GM18526 (cell line): ENCODE results near the gene RNF121.

ENCODE experiments used
- POLR2A ChIP-seq: IDR thresholded peaks from 3 replicates; pipeline ENCODE4 v1.6.1; 2011; ENCODE audit not compliant: insufficient read length; ENCODE audit errors: extremely low read depth

Gene RNF121

DNA sequence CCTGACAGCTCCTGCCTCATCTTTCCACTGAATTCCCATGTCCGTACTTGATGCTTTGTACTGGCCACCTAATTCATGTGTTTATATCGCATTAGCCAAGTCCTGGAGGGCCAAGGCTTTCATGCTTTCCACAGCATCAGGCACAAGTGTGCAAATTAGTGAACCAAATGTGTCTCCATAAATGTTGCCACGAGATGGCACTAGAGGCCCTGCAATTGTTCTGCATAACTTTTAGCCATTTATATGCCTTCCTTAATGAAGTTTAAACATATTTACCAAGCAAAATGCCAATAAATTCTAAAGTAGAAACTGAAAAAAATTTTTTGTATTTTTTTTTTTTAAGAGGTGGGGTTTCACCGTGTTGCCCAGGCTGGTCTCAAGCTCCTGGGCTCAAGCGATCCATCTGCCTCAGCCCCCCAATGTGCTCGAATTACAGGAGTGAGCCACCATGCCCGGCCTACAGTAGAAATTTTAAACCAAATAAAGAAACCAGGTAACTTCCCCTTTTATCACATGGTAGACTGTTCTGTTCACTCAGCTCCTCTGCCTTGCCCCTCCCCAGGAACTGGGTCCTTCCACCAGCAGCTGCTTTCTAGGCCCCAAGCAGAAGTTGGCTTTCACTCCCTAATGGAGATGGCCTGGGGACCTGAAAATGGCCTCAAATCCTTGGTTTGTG lies 49.0 kb downstream of the RNF121 start:
- TF ChIP-seq POLR2A: no peak

DNA sequence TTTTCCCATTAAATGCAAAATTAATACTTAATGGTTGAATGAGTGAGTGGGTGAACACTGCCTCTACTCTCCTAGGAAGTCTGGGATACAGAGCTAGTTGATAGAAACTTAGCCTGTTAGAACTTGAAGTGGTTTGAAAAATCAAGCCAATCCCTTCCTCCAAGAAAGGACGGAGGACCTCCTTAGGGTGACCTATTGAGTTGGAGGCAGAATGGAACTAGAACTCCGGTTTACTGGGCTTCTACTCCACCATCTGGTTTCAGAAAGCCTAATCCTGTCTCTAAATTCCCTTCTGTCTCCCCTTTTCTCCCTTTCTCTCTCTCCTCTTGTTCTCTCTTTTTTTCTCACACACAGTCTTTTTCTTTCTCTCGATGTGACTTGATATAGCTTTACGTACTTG lies 50.2 kb downstream of the RNF121 start:
- no peak for TF ChIP-seq POLR2A

DNA sequence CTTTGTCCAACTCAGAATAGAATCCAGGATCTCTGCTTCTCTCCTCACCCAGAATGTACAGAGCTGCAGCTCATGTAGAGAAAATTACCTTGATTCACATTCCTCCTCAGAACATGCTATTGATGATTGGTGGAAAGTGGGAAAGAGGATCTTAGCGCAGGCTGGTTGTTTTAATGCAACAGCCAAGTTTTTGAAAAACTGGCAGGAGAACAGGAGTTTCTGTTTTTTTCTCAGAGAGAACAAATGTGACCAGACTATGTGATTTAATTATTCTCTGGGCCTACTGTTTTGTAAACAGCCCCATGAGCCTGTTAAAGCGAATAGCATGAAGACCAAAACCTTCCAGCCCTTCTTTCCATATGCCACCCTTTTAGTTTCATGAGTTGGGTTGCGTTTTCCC lies 50.8 kb downstream of the RNF121 start:
- no peak for TF ChIP-seq POLR2A

DNA sequence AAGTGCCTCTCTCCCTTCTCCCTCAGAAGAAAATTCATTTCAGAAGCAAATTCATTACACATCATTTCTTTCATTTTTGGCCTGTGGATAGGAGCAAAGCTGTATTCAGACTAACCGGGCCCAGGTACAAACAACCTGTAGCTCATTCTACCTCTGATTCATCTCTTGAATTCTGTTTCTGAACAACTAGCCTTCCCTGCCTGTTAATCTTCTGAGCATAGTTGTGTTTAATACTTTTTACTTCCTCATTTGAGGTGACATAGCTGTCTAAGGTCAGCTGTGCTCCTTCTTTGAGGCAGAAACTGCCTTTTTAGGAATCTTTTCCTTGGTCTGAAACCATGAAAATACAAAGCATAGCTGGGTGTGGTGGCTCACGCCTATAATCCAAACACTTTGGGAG lies 57.3 kb downstream of the RNF121 start:
- TF ChIP-seq POLR2A: no peak

DNA sequence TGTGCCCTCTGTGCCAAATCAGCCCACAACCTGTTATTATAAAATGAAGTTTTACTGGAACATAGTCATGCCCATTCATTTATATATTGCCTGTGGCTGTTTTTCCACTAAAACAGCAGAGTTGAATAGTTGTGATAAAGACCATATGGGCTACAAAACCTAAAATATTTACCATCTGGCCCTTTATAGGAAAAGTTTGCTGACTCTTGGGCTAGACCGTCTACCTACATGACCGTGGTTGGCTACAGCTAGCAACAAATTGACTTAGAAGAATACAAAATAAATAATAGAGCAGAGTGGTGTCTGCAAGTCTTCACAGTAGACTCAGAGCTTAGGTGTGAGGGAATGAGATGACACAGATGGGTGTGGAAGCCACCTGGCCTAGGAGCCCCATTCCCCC lies 58.7 kb downstream of the RNF121 start:
- TF ChIP-seq POLR2A: no peak

DNA sequence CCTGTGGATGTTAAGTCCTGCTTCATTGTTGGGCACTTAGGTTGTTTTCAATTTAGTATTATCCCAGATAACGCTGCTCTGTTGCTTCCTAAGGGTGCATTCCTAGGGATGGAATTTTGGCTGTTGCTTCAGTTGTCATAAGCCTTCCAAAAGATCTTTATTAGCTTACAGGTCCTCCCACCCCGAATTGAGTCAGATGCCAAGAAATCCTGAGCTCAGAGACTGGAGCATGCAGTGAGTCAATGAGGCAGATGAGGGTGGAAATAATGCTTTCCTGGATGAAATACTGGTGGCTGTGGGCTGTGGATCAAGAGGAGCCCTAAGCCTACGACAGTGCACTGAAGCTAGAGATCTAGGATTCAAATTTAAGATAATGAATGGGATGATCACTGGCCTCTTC lies 59.2 kb downstream of the RNF121 start:
- TF ChIP-seq POLR2A: no peak

DNA sequence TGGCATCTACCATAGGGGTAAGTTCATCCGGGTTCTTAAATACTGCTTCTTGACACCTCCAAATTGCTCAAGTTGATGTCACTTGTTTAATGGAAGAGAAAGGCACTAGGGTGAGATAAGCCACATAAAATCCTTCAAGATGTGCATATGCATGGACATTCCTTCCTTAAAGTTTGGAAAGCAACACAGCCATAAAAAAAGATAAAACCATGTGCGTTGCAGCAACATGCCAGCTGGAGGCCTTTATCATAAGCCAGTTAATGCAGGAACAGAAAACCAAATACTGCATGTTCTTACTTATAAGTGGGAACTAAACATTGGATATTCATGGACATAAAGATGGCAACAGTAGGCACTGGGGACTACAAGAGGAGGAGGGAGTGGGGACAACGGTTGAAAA lies 61.9 kb downstream of the RNF121 start:
- TF ChIP-seq POLR2A: no peak

DNA sequence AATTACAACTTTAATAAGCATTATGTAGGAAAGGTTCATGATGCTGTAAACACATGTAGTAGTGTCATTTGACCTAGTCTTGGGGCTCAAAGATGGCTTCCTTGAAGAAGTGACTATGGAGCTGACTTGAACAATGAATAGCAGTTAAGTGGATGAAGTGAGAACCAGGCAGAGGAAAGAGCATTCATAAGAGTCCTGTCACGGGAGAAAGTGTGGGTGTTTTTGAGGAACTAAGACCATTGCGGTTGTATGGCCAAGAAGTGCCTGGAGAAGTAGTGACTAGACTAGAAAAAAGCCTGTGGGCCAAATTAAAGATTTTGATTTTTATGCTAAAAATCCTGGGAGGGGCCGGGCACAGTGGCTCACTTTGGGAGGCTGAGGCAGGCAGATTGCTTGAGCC lies 62.6 kb downstream of the RNF121 start:
- no peak for TF ChIP-seq POLR2A

DNA sequence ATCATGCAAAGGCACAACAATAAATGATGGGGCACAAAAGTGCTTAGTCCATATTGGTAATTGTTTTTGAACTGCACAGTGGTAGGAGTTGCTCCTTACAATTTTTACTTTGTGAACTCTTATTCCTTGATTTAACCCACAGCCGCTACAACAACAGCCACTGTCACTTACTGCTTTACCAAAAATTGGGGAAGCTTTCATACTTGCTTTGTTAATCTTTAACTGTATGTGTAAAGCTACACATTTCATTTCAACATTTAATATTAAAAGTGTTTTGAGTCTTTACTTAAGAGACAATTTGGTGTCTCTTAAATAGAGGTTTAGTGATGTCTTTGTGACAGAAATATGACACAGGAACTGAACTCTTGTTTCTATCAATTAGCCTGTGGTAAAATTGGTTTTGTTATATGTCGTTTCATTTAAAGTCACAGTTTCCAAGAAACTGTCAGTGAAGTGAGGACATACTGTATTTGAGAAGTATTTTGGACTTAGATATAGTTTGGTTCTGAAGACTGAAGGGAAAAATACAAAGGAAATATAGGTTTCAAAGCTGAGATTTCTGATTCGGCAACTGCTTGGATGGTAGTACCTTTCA lies 63.4 kb downstream of the RNF121 start:
- no peak for TF ChIP-seq POLR2A

DNA sequence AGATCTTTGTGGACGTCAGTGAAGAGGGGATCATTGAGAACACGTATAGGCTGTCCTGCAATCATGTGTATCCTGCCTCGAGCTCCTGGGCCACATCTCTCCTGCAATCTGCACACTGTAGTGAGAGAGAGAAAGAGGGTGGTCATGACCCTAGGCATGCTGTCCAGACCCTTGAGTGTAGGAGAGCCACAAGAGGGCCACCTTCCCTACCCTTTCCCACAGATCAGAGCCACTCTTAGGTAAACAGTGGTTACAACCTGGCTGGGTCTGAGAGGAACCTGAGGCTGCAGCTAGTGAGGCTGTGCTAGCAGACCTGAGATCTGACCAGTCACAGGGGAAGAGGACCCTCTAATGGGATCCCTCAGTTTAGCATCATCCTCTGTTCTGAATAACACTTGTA lies 65.9 kb downstream of the RNF121 start:
- no peak for TF ChIP-seq POLR2A

DNA sequence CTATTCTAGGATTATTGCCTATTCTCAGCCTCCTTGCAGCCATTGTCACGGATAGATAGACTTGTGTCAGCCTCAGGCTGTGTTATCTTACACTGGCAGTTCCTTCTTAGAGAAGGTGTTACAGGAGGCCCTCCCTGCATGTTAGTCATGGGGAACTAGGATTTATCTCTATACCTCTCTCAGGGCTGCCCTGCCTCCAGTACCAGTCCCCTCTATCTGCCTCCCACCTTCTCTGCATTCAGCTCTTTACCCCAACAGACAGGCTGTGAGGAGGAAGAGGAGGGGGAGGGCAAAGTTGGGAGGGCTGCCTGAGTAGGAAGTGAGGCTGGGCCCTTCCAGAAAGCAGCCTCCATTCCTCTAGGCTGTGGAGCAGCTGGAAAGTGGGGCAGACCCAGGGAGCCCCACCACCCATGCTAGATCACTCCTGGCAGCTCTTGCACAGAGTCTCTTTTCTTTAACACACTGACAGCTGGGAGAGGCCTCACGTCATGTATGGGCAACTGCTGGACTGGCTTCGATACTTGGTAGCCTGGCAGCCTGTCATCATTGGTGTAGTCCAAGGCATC lies 67.0 kb downstream of the RNF121 start:
- TF ChIP-seq POLR2A: no peak

DNA sequence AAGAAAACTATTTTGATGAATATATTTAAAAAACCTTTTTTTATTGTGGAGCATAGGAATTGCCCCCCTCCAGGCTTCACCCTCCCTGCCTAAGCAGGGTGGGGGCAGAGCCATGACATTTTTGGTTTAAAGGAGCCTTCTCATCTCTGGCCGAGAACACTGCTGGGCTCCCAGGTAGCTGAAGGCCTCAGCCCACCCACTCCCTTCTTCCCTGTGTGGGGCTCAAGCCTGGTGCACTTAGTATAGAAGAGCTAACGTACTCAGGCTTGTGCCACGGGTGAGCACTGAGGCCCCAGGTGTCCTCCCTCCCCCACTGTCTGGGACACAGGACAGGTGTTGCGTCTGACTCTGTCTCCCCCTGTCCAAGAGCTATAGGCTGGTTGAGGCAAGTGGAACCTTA lies 67.7 kb downstream of the RNF121 start:
- TF ChIP-seq POLR2A: no peak

DNA sequence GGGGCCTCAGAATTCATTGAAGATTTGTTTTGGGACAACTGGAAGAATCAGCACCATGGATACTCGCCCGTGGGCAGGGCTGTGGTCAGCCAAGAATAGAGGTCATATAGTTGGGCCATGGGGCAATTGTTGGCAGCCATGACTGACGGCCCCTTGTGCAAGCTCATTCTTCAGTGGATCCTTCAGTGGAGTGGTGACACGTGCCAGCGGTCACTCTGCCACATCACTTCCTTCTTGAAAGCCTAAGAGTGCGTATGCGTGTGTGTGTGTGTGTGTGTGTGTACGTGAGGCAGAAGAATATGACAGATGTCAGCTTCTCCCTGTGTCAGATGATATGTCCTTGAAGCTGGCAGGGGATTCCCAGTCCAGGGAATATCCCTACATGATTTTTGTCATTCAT lies 68.1 kb downstream of the RNF121 start:
- TF ChIP-seq POLR2A: no peak

DNA sequence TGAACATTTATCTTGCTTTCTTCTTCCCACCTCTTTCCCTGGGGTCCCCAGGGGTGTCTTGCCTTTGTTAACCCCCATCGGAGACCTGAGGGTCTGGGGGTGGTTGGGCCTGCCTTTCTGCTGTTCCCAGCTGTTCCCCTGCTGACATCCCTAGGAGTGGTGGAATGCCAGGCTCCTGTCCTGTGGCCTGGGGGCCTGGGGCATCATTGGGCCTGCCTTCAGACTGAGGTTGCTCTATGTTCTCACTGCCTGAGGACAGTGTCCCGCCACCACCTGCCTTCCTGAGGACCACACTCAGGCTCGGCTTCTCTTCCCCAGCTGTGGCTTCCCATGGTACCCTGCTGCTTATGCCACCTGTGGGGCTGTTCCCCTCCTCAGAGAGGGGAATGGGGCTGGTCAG lies 68.7 kb downstream of the RNF121 start:
- TF ChIP-seq POLR2A: no peak

DNA sequence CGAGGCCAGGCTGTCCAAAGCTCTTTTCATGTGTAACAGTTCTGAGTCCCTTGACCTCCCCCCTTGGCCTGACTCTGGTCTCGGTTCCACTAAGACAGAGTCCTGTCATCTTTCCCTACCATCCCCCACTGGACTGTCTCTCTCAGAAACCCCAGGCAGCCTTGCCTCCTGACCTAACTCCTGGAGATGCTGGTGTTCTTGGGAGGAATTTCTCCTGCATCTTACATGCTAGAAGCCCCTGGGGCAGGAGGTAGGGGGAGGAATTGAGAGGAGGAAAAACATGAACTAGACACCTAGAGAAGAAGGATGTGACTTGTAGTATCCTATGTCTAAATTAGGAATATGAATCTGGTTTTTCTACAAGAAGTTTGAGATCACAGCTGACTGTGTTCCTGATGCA lies 69.2 kb downstream of the RNF121 start:
- no peak for TF ChIP-seq POLR2A

DNA sequence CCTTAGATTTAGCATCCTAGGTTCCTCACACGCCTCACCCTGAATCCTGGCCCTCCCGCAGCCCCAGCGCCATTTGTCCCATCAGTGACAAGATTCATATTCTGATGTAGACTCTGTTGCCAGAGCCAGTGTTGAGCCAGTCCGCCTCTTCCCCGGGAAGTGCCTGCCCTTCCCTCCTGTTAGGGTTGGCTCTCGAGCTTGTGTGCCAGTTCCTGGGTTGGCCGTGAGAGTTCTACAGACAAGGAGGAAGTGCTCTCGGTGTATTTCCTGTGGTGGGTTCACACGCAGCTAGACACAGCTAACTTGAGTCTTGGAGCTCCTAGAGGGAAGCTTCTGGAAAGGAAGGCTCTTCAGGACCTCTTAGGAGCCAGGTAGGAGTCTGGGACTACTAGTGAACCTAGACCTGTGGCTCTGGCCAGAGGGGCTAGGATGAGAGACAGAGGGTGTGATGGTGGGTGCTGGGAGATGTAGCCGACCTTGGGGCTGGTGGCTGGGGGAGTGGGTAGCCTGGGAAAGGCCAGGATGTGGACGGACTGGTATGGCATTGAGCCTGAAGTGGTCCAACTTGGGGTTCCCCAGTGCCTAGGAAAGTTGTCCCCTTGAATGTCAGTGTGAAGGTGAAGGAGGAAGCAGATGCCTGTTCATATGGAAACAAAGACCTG lies 69.9 kb downstream of the RNF121 start, which contains the start of gene IL18BP:
Gene IL18BP (plus strand): TSS at position 261 of the 662 bp plus-strand sequence. CDS start 1,076 bp downstream, outside the sequence.
- TF ChIP-seq POLR2A: no peak
